ENCODE results near the gene STK39.

Gene STK39

DNA sequence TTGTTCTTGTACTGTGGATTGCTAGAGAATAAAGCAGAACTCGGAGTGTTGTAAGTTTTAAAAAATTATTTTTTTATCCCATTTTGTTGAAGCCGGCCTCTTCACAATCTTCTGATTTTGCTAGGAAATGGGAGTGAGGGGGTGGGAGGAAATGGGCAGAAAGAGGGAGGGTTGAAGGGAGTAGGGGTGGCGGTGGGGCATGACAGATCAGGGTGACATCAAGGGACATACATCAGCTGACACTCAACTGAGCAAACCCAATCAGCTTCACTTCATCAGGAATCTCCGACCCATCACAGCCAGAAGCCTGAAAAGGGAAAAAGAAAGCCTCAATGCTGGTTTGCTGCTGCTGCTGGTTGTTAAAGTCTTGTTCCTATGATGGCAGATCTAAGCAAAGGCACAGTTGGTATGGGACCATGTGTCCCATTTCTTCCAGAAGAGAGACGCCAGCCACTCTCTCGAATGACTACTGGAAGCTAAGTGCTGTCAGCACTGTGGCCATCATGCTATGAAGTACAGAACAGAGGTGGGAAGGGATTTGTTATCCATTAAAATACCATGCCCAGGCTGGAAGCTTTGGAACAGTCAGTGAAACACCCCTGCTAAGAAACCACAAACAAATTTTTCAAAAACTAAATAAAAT is 292.0 kb downstream of the STK39 start:
- no peak for DNase-seq (ENCODE audit: low spot score)

DNA sequence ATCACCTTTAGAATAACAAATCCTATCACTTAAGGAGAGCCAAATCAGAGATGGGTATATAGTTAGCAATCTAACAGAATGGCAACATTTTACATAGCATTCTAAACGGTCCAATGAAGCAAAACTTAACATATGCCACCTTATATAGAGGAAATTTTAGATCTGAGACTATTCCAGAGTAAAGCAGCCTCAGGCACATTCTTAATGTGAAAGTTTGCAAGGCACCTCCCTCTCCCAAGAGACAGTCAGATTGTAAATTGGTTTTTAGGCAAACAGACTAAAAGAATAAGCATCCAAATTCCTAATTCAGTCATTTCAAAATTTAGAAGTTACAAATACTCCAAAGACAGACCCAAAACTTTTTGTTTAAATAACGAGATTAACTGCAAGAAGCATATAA is 292.9 kb downstream of the STK39 start:
- no peak for DNase-seq (ENCODE audit: low spot score)

DNA sequence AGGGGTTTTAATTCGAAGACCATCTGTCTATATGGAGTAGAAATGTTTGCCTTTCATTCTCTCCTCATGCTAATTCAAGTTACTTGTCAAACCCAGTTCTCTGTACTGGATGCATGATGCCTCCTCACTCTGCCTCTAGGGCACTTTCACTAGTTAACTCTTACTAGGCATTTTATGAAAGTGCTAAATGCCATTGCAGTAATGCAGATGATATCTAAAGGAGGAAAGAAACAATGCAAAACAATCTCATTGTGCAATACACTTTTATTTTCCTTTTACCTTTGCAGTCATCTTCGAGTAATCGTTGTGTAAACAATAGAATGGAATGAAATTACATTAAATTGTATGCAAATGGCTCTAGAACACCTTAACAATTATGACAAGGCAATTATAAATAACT is 293.6 kb downstream of the STK39 start:
- DNase-seq (ENCODE audit: low spot score), result no peak

DNA sequence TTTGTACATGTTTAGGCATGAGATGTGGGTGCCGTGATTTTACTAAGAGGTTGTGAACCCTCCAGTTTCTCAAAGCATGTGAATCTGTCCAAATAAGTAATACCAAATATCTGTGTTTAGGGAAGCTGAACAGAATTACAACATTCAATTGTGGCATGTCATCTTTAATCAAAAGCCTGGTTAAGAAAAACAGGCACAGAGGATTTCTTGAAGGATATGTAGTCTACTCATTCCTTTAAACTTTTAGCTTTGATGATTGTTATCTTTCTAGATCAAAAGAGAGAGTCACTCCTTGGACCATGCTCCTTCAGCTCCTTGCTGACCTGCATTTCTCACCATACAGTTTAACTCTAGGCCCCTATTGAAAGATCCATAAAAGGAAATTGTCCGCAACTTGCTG is 296.8 kb downstream of the STK39 start:
- no peak for DNase-seq (ENCODE audit: low spot score)

DNA sequence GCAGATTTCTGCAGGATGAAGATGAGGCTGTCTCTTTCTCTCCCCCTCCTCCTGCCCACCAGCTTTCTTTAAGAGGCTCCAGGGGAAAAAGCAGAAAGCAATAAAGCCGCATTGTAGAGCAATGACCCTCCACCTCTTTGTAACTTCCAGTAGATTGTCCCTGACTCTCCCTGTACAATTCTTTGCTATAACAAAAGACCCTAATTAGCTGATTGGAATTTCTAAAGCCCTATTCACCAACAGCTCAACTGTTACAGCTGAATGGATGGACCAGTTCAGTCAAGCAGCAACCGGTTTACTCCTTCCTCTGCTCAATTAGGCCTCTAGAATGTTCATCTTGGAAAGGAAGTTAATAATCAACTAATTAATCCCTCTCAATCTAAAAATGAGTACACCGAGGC is 301.0 kb downstream of the STK39 start:
- no peak for DNase-seq (ENCODE audit: low spot score)

DNA sequence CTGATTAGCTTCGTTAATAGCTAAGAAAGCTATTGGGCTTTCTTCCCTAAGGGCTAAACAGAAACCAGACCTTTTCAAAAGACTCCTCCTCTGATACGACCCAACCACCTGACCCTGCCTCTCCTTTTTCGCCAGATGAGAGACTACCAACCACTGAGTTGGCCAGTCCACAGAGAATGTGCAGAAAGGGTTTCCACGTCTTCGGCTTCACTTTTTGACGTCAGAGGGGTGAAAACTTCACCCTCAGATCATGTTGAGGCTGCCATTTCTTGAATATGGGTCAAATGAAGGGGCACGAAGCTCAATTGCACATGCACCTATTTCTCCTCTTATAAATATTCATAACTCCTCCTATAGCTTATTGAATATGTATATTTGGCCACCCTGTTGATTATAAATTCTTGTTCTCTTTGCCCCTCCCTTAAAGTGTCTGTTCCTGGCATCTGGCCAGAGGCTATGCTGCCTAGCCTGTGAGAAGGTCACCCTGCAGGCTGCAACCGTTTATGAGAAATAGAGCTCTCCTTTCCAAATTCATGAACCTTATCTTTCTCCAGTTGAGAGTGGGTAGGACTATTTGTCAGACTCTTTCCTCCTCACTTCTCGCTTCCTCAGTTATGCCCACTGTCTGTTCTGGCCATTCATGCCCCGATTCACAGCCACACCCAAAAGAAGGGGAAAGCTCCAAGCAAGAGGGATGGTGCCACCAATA is 301.6 kb downstream of the STK39 start:
- DNase-seq (ENCODE audit: low spot score), result no peak

DNA sequence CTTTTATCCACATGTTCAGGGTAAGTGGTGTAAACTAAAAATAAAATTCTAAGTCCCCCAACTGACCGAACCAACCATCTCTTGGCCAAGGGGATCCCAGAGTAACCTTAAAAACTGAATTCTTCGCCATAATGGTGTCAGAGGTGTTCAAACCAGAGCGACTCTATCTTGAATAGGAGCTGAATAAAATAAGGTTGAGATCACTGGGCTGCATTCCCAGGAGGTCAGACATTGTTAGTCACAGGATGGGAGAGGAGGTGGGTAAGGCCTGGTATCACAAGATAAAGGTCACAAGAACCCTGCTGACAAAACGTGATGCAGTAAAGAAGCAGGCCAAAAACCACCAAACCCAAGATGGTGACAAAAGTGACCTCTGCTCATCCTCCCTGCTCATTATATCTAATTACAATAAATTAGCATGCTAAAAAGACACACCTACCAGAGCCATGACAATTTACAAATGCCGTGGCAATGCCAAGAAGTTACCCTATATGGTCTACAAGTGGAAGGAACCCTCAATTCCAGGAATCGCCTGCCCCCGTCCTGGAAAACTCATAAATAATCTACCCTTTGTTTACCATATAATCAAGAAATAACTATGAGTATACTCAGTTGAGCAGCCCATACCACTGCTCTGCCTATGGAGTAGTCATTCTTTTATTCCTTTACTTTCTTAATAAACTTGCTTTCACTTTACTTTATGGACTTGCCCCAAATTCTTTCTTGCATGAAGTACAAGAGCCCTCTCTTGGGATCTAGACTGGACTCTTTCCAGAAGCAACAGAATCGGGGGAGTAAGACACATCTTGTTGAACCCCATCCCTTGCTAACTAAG is 302.4 kb downstream of the STK39 start:
- DNase-seq (ENCODE audit: low spot score), result no peak

DNA sequence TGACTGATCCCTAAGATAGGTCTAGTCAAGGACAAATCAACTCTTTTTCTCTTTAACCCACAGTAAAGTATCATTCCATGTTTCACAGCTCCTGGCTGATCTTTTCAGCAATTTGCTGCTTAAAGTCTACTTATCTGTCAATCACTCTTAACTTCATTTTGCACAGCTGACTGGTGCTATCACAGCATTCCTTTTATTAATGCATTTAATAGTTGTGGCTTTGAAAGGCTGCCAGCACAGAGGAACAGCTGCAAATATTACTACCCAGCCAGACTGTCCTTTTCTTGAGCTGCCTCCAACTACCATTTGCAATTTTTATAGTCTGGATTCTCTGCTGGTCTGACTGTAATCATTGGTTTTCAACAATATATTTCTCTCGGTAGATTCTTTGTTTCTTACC is 303.5 kb downstream of the STK39 start:
- no peak for DNase-seq (ENCODE audit: low spot score)

DNA sequence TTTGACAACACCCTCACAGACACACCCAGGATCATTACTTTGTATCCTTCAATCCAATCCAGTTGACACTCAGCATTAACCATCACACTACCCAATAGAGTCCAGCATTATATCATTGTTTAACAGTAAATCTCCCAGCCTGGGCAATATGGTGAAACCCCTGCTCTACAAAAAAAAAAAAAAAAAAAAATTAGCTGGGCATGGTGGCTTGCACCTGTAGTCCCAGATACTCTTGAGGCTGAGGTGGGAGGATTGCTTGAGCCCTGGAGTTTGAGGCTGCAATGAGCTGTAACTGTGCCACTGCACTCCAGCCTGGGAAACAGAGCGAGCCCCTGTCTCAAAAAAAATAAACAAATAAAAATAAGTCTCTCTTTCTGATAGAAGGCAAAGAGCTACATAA is 304.0 kb downstream of the STK39 start:
- no peak for DNase-seq (ENCODE audit: low spot score)

DNA sequence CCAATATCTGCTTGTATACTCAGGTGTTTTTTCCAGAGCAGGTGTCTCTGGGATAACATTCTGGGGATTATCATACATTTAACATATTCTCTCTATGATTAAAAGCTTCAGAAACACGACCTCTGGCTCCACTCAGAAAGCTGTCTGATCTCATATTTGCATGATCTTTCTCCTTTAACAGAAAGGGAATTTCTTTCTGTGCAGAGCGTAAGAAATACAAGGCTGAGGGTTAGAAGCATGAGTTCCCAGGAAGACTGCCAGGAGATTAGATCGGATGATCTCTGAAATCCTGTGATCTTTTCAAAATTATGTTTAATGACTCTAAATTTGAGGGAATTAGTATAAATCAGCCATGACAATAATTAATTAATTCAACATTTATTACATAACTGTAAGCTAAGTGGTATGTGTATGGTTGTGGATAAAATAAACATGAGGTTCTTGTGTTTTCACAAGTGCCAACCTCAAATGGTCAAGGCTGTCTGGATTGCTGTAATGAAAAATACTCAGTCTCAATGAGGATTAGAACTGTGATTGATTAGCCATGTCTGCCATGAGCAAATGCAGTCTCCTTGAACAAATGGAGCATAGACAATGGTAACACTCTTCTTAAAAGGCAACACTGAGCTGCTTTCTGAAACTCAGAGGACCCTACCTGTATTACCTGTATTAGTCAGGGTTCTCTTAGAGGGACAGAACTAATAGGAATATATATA is 304.9 kb downstream of the STK39 start:
- DNase-seq (ENCODE audit: low spot score), result no peak

DNA sequence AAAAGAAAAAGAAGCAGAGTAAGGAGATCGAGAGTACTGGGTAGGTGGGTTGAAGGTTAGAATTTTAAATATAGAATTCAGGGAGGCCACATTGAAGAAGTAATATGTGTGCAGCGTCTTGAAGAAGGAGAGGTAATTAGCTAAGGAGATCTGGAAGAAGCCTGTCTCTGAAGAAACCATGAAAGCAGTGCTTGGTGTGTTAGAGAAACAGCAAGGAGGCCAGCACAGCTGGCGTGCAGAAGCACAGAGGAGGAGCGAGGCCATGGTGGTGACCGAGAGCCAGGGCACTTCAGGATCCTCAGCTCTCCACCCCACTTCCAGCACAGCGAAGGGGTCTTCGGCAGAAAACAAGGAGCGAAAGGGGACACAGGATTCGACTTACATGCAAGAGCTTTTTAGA is 305.8 kb downstream of the STK39 start:
- no peak for DNase-seq (ENCODE audit: low spot score)

DNA sequence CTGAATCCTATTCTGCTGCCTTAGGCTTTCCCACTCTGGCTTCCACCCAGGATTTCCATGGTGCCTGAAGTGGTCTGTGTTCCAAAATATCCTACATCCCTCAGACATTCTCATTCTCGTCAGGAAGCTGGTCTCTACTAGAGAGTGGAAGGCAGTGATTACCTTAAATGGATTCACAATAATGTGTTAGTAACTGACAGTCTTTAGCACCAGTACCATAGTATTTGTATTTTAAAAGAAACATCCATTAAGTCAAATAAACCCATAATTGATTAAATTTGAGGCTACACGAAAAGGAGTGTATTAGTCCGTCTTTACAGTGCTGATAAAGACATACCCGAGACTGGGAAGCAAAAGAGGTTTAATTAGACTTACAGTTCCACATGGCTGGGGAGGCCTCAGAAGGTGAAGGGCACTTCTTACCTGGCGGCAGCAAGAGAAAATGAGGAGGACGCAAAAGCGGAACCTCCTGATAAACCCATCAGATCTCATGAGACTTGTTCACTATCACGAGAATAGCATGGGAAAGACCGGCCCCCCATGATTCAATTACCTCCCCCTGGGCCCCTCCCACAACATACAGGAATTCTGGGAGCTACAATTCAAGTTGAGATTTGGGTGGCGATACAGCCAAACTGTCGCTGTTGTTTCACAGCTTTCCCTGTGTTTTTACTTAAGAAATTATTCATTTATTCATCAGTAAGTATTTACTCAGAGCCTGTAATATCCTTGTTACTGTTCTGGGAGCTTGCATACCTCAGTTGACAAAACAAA is 306.5 kb downstream of the STK39 start:
- no peak for DNase-seq (ENCODE audit: low spot score)

DNA sequence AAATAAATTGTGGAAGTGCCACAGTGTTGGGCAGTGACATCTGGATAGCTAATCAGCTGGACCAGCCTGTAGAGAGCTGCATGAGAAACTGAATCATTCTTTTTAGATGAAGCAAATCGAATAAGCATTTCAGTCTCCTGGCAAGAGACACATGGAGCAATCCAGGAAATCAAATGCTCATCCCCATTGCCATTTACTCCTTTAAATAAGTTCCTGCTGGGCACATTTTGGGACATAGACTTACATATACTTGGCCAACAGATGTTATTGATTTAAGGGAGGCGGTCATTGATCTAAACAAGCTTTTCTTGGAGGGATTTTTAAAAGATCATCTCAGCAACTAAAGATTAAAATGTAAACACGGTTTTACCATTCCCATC is 307.1 kb downstream of the STK39 start:
- DNase-seq (ENCODE audit: low spot score), result no peak

DNA sequence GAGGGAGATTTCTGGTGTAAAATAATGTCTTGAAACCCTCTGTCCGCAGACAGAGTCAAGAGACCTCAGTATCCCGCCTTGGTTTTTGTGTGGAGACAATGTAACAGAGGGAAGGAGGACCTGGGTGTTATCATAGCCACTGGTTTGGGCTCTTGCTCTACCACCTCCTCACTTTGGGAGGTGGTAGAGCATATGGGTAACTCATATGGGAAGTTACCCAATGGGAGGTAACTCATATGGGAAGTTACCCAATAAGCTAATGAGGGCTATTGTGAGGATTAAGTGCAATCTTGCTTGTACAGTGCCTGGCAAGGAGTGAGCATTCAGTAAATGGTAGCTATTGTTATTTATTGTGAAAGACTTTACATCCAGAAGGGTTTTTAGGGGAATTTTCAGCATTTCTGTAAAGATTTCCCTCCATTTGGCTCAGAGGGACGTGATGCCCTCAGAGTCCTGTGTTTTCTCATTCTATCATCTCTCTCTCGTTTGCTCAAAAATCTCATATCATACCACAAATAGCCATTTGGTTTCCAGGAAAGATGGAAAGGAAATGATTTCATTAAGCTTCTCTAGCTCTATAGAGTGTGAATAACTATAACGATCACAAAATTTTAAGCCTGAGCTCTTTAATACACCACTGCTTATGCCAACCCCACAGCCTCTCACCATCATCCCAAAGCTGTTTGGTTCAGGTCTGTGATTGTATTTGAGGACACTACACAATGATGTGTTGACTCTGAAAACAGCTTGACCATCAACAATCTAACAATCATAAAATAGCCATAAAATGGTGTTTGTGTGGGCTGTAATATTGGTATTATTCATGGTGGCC is 307.7 kb downstream of the STK39 start:
- no peak for DNase-seq (ENCODE audit: low spot score)

DNA sequence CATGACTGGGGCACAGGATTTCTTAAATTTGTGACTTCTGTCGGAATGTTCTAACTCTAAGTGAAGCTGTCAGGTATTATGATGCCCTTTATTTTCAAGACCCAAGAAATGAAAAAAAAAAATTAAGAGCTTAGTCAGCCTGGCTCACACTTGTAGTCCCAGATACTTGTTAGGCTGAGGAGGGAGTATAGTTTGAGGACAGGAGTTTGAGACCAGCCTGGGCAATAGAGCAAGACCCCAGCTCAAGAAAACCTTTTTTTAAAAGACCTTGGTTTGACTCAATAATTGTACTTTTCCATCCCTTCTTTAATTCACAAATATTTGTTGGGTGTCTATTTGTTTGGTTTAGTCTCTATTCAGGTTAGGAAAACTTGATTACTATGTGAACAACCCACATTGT is 310.0 kb downstream of the STK39 start:
- DNase-seq (ENCODE audit: low spot score), result no peak

DNA sequence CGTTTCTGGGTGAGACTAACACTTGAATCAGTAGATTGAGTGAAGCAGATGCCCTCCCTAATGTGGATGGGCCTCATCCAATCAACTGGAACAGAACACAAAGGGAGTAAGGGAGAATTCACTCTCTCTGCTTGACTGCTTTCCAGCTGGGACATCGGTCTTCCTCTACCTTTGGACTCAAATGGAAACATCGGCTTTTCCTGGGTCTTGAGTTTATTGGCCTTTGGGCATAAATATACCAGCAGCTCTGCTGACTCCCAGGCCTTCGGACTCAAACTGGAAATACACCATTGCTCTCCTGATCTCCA is 311.6 kb downstream of the STK39 start:
- no peak for DNase-seq (ENCODE audit: low spot score)

DNA sequence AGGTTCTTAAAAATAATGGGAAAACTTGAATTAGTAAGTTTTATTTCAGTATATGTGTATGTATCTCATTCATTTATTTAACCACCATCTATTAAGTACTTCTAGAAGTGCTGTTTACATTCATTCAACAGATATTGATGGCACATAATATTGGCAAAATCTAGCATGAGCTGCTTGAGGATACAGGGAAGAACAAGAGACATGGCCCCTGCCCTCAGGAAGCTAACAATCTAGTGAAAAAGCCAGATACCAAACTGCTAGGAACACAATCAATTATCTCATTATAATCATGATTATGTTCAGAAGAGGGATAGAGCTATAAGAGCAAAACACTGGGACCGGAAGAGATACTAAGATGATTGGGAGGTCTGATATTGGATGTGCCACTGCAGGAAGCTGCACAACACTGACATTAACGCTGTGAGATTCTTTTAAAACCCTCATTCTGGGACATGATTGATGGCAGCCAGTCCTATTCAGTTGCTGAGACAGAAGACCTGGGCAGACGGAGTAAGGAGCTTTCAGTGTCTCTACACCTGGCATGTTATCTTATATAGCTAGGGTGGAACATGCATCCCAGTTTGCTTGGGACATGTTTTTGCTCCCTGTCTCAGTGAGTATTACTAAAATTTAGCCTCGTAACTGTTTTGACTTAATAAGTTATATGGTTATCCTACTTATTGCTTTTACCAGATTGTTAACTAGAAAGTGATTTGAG is 314.1 kb downstream of the STK39 start:
- DNase-seq (ENCODE audit: low spot score), result no peak

DNA sequence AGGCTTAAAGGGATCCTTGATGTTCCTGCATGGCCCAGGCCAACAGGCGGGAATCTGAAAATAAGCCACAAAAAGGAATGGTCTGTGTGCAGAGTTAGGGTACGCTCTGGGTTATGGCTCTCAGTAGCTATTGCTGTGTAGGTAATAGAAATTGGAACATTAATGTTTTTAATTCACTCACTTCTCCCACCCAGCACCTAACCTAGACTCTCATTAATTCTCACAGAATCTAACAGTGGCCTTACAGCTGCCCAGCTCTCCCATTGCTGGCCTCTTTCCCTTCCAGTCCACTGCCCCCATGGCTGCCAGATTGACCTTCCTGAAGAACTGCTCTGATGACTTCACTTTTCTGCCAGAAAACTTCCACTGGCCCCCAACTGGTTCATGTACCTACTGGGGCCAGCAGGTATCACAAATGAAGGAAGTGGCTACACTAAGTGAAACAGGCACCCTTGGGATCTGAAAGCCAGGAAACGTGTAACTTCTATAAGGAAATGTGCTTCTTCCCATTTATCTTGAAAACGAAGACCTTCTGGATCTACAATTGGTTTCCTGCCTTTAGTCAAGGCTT is 315.2 kb downstream of the STK39 start:
- no peak for DNase-seq (ENCODE audit: low spot score)

DNA sequence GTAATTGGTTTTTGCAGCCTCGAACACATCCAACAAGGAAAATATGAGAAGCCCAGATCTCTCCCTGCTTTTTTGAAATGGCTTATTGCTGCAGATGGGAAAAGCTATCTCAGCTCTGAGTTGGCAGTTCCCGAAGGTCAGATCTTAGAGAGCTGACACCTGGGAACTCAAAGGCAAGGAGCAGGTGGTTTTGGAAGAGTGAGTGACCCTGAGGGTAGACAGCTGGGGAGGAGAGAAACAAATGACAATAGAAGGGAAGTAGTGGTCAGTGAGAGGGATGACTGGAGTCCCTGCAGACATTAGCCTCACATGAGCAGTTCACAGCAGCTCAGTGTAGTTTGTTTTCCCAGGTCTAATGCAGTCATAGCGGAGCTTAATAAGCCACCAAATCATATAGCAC is 317.9 kb downstream of the STK39 start:
- no peak for DNase-seq (ENCODE audit: low spot score)

DNA sequence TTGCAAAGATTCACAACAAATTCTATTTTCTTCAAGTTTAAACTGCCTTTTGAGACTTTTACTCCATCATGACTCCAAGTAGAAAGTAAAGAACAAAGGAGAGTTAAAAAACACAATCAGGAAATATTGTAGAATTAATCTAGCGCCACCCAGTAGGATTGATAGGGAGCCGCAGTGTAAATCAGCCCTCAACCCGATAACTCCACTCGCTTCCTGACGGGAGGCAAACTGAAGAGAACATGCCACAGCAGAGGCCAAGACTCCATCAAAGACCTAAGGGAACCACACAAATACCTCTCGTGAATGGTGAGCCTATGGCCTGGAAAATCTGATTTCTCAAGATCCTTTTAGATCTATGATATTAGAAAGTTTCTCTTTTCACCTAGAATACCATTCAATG is 319.0 kb downstream of the STK39 start:
- no peak for DNase-seq (ENCODE audit: low spot score)

All from COLO829 (cell line).